Measurements from ENCODE around the gene LAMP2. TPM values are rescaled to one million over a fixed set of nuclear protein-coding genes. Genes with fewer than 3 reads are reported as not detected.

LAMP2 gene
- total and polyA plus RNA-seq, 2 experiments from 2014 or later: 24.4 to 40.9 TPM

- Histone ChIP-seq H3K27ac (ENCODE audit: low read depth) (no peak overlapping the region), H3K27me3 (ENCODE audit: insufficient read depth) (no peaks in the 10 kb centered on the region), H2AFZ (no peak overlapping the region), H3K36me3 (ENCODE audit: insufficient read depth) (no peaks in the 10 kb centered on the region), H3K4me2 (no peak overlapping the region), H3K79me2 (replicated peaks; ENCODE audit: insufficient read depth) (no peaks in the 10 kb centered on the region), H3K4me1 (ENCODE audit: insufficient read depth) (no peaks in the 10 kb centered on the region), H3F3A (replicated peaks; ENCODE audit: low read depth) (no peaks in the 10 kb centered on the region), H3K9me2 (ENCODE audit: insufficient read depth) (no peaks in the 10 kb centered on the region), H3K4me3 (no peak overlapping the region), H4K20me1 (replicated peaks; ENCODE audit: insufficient read depth) (no peaks in the 10 kb centered on the region)
- H3K27me3 Mint-ChIP-seq (ENCODE audit: insufficient read depth, low read depth, poor library complexity): no peaks in the 10 kb centered on the region
- H3K36me3 Mint-ChIP-seq (ENCODE audit: low read depth): no peaks in the 10 kb centered on the region
- no peaks in the 10 kb centered on the region for H3K9me3 Mint-ChIP-seq
- no peak for TF ChIP-seq ZNF114 (CRISPR knock-in tag; IDR thresholded peaks at IDR 0.05)
- TF ChIP-seq EZH2phosphoT487 (IDR thresholded peaks at IDR 0.05; ENCODE audit: unreplicated experiment): no peak
- TF ChIP-seq EZH2 (IDR thresholded peaks at IDR 0.05; ENCODE audit: low read depth, unreplicated experiment): no peak
- TF ChIP-seq STAT1 (IDR thresholded peaks at IDR 0.05; ENCODE audit: unreplicated experiment): no peak
- no peak for TF ChIP-seq CTCF (conservative IDR thresholded peaks at IDR 0.05; ENCODE audit: low read depth in 2 of 2)
- TF ChIP-seq POLR2AphosphoS5 (IDR thresholded peaks at IDR 0.05; ENCODE audit: low read depth): no peak
- no peak for TF ChIP-seq ZNF331 (CRISPR knock-in tag; IDR thresholded peaks at IDR 0.05; ENCODE audit: low read depth)
- no peak for TF ChIP-seq CREB1 (CRISPR knock-in tag; IDR thresholded peaks at IDR 0.05; ENCODE audit: low read depth)
- TF ChIP-seq ETS1 (IDR thresholded peaks at IDR 0.05): no peak
- no peak for TF ChIP-seq NANOG (IDR thresholded peaks at IDR 0.05; ENCODE audit: borderline replicate concordance)
- no peak for TF ChIP-seq JUNB (IDR thresholded peaks at IDR 0.05; ENCODE audit: unreplicated experiment)
- TF ChIP-seq, protein P1, sequence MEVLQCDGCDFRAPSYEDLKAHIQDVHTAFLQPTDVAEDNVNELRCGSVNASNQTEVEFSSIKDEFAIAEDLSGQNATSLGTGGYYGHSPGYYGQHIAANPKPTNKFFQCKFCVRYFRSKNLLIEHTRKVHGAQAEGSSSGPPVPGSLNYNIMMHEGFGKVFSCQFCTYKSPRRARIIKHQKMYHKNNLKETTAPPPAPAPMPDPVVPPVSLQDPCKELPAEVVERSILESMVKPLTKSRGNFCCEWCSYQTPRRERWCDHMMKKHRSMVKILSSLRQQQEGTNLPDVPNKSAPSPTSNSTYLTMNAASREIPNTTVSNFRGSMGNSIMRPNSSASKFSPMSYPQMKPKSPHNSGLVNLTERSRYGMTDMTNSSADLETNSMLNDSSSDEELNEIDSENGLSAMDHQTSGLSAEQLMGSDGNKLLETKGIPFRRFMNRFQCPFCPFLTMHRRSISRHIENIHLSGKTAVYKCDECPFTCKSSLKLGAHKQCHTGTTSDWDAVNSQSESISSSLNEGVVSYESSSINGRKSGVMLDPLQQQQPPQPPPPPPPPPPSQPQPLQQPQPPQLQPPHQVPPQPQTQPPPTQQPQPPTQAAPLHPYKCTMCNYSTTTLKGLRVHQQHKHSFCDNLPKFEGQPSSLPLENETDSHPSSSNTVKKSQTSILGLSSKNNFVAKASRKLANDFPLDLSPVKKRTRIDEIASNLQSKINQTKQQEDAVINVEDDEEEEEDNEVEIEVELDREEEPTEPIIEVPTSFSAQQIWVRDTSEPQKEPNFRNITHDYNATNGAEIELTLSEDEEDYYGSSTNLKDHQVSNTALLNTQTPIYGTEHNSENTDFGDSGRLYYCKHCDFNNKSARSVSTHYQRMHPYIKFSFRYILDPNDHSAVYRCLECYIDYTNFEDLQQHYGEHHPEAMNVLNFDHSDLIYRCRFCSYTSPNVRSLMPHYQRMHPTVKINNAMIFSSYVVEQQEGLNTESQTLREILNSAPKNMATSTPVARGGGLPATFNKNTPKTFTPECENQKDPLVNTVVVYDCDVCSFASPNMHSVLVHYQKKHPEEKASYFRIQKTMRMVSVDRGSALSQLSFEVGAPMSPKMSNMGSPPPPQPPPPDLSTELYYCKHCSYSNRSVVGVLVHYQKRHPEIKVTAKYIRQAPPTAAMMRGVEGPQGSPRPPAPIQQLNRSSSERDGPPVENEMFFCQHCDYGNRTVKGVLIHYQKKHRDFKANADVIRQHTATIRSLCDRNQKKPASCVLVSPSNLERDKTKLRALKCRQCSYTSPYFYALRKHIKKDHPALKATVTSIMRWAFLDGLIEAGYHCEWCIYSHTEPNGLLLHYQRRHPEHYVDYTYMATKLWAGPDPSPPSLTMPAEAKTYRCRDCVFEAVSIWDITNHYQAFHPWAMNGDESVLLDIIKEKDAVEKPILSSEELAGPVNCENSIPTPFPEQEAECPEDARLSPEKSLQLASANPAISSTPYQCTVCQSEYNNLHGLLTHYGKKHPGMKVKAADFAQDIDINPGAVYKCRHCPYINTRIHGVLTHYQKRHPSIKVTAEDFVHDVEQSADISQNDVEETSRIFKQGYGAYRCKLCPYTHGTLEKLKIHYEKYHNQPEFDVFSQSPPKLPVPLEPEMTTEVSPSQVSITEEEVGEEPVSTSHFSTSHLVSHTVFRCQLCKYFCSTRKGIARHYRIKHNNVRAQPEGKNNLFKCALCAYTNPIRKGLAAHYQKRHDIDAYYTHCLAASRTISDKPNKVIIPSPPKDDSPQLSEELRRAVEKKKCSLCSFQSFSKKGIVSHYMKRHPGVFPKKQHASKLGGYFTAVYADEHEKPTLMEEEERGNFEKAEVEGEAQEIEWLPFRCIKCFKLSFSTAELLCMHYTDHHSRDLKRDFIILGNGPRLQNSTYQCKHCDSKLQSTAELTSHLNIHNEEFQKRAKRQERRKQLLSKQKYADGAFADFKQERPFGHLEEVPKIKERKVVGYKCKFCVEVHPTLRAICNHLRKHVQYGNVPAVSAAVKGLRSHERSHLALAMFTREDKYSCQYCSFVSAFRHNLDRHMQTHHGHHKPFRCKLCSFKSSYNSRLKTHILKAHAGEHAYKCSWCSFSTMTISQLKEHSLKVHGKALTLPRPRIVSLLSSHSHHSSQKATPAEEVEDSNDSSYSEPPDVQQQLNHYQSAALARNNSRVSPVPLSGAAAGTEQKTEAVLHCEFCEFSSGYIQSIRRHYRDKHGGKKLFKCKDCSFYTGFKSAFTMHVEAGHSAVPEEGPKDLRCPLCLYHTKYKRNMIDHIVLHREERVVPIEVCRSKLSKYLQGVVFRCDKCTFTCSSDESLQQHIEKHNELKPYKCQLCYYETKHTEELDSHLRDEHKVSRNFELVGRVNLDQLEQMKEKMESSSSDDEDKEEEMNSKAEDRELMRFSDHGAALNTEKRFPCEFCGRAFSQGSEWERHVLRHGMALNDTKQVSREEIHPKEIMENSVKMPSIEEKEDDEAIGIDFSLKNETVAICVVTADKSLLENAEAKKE (CRISPR knock-in tag; IDR thresholded peaks at IDR 0.05): no peak
- TF ChIP-seq, protein P2, sequence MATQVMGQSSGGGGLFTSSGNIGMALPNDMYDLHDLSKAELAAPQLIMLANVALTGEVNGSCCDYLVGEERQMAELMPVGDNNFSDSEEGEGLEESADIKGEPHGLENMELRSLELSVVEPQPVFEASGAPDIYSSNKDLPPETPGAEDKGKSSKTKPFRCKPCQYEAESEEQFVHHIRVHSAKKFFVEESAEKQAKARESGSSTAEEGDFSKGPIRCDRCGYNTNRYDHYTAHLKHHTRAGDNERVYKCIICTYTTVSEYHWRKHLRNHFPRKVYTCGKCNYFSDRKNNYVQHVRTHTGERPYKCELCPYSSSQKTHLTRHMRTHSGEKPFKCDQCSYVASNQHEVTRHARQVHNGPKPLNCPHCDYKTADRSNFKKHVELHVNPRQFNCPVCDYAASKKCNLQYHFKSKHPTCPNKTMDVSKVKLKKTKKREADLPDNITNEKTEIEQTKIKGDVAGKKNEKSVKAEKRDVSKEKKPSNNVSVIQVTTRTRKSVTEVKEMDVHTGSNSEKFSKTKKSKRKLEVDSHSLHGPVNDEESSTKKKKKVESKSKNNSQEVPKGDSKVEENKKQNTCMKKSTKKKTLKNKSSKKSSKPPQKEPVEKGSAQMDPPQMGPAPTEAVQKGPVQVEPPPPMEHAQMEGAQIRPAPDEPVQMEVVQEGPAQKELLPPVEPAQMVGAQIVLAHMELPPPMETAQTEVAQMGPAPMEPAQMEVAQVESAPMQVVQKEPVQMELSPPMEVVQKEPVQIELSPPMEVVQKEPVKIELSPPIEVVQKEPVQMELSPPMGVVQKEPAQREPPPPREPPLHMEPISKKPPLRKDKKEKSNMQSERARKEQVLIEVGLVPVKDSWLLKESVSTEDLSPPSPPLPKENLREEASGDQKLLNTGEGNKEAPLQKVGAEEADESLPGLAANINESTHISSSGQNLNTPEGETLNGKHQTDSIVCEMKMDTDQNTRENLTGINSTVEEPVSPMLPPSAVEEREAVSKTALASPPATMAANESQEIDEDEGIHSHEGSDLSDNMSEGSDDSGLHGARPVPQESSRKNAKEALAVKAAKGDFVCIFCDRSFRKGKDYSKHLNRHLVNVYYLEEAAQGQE (IDR thresholded peaks at IDR 0.05; ENCODE audit: unreplicated experiment): no peak
- no peak for DNase-seq (ENCODE audit: low spot score)
- ATAC-seq: no peak
- H3K4me3 Mint-ChIP-seq: no peak overlapping the region
- no peaks in the 10 kb centered on the region for H3K4me1 Mint-ChIP-seq
- no peak overlapping the region for H3K27ac Mint-ChIP-seq
Measured at GRCh38 chrX:120504569-120504968, 35.5 kb upstream of the LAMP2 start.
